ENCODE measurements around the gene KCNE1.

The KCNE1 gene

DNA sequence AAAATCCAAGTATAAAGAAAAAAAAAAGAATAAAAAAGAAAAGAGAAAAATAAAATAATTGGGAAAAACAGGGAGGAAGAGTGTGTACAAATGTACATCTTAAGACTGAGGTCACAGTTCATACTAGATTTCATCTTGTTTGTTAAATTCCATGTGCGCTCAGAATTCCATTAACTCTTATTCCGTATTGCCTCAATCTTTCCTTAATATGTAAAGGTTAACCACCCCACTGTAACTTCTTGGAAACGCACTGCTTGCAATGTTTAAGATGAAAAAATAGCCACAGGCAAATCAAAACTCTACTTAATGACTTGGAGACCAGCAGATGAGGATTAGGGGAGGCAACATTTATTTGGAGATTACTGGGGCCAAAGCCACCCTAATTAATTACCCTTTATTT, 23.9 kb upstream of the KCNE1 start:
- DNase-seq (ENCODE audit: low read depth): no peak

DNA sequence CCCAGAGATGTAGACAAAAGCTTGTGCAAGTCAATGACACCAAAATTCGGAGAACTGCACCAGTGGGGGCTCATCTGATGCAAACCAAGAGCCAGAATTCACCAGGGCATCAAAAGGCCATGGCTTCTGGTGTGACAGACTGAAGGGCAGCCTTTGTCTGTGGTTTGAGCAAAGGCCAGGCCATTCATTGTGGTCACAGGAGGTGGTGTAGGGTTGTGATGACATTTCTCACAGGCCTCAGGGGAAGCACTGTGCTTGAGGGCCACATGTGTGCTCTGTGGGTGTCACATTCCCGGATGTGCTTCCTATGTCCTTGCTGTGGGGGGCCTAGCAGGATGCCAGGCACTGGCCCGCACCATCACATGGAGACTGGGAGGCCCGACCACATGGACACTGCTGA, 22.5 kb upstream of the KCNE1 start:
- no peak for DNase-seq (ENCODE audit: low read depth)

DNA sequence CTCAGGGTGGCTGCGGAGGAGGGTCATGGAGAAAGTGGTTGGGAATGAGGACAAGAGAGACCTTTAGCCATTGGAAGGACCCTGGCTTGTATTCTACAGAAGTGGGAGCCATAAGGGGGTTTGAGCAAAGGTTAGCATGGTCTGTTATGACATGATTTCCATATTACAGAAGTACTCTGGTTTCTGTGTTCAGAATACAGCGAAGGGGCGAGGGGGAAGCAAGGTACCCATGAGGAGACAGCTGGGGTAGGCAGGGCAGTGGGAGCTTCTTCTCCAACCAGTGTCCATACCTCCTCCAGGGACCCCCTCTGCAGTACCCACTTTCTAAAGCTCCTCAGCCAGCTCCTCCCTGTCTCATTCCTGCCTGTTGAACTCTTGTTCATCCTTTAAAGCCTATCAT, 21.9 kb upstream of the KCNE1 start:
- no peak for DNase-seq (ENCODE audit: low read depth)

DNA sequence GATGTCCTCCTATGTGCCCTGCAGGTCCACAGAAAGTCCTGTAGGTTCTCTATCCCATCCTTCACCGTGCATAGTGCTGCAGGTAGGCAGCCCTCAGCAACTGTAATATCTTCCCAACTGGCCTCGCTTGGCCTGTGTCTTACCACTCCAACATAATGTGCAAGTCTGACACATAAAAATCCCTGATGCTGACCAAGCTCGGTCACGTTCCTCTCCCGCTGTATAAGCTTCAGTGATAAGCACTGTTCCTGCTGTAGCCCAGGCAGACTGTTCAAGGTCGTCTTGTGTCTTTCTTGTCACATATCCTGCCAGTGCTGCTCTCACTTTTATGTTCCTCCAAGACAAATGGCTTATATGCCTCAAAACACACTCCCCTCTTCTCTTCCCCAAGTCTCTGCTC, 19.4 kb upstream of the KCNE1 start:
- DNase-seq (ENCODE audit: low read depth): no peak

DNA sequence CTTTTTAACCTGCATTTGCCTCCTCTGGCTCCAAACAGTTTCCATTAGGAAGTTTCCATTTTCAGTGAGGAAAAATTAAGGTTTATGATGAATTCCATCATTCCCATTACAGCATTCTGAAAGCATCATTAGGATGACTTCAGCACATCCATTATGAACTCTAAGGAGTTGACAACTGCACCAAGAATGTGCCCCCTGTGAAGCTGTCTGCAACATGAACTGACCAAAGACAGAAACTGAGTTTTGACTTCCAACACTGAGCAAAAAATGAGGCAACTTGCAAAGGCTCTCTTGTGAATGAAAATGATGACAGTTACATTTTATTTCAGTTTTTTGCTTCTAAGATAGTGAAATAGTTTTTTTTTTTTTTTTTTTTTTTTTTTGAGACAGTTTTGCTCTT, 18.3 kb upstream of the KCNE1 start:
- DNase-seq (ENCODE audit: low read depth): no peak

DNA sequence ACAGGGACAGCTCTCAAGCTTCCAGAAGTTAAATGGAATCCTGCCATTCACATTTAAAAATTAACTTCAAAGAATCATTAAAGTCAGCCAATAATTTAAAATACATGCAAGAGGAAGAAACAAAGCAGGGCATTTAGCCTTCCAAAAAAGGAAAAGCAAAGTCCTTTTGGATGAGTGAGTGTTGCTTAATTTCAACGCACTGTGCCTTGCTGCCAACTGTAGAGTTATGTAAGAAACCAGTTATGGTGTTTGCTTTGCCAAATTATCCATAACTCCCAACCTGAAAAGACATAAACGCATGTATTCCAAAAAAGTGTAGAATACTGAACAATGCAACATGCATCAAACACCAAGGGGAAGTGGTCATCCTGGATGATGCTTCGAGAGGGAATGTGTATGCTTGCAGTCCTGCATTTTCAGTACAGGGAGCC, 16.1 kb upstream of the KCNE1 start:
- no peak for DNase-seq (ENCODE audit: low read depth)

DNA sequence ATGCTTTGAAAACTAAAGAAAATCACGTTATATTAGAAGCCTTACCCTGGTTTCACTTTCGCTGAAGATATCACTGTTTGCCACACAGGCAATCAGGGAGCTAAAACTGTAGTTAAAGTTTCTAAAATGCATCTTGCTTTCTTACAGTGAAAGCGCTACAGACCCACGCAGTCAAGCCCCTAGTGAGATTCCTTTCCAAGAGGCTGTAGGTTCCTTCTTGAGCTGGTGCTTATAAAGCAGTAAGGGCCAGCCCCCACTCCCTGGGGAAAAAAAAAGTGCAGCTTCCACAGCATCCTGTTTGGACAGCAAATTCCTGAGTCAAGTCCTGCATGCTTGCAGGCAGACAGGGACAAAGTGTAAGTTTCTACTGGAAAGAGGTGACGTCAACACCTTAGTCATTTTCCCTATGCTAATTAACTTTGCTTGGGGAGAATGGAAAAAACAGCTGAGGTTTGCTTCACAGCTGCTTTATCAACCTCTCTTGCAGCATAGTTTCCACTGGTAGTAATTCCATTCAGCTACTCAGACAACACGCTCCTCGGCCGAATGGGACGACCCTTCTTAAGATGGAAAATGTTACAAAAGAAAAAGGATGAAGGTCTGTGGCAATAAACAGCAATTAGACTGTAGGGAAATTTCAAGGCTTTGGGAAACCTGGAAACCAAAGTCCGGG, 14.7 kb upstream of the KCNE1 start:
- DNase-seq (ENCODE audit: low read depth): no peak

DNA sequence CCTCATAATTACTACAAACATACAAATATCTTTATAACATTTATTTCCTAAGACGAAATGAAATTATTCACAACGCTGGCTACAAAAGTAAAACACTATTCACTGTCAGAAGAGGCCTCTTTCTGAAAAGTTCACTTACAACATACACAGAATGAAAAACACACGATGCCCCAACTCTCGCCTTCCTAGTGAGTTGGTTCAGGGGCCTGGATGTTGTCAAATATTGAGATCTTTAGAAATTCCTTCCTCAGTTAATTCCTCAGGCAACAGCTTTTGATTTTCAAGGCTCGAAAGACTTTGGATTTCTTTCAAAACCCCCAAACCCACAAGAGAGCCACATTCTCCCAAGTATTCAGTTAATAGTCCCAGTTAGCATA, 14.2 kb upstream of the KCNE1 start:
- no peak for DNase-seq (ENCODE audit: low read depth)

DNA sequence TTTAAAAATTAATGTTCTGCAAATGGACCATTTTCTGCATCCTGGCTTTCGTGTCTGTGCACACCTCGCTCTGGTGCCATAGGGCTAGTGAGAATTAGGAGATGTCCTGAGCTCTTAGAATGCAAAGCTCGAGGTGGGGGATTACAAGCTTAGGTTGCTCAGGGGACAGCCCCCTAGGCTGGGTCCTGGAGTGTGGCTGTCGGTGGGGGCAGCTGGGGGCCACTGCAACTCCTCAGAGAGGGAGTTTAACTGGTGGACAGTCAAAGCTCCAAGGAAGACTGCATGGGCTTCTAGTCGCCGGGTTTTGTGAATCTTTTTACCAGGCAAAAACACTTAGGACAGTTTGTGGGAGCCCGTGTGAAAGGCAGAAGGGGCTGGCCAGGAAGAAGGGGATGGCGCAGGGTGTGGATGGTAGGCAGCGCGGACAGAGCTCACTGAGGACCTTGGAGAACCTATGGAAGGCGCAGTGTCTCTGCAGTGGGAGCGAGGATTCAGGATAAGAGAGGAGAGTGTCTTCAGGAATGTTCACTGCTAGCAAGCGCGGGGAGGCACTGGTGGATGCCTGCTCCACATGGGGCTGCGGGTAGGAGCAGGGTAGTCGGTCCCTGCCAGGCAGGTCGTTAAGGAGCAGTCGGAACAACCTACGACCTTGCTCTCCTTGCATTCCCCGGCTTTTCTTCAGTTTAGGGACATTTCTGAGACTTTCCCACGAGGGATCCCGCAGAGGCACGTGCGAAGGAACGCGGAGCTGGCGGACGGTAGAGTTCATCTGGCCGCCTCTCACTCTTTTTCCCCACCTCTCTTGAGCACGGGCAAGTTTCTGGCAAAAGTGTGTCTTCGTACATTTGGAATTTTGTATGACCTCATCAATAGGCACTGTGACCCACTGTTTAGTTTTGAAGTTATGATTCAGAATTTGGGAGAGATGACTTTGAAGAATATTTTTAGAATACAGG, 12.9 kb upstream of the KCNE1 start:
- no peak for DNase-seq (ENCODE audit: low read depth)

DNA sequence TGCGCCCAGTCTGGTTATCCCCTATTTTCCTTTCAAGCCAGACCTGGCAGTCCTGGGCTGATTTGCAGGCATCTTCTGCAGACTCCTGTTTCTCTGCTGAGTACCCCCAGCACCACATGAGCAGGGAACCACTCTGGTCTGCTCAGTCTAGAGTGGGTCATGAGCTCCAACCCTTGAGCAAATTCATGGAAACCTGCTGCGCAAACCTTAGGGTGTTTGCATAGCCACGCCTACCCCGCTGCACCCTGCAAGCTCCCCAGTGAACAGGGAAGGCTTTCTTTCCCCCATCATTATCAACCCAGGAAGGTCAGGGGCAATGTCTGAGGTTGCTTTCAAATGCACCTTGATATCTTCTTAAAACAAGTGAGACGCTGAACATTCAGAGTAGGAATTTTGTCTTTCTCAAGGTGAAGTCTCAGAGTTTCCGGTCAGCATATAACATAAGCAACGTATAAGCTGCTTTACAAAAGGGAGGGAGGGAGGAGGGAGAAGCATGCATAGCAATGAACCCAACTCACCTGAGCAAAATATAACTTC, 11.1 kb upstream of the KCNE1 start:
- DNase-seq (ENCODE audit: low read depth): no peak

DNA sequence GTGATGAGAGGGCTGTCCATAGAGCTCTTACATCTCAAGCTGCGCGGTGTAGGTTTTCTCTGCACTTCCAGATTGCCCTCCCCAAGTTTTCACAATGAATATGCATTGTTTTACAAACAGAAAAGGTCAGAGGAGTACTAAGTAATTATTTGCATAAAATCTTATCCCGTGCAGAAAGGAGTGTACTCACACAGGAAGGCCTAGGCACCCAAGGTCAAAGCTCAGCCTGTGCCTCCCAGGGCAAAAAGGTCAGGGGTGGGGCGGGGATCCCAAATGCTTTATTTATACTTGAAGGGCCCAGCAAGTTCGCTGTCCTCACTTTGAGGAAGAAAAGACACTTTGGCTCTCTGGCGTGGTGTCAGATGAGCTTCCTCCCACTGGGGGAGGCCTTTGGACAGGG, 10.3 kb upstream of the KCNE1 start:
- no peak for DNase-seq (ENCODE audit: low read depth)

DNA sequence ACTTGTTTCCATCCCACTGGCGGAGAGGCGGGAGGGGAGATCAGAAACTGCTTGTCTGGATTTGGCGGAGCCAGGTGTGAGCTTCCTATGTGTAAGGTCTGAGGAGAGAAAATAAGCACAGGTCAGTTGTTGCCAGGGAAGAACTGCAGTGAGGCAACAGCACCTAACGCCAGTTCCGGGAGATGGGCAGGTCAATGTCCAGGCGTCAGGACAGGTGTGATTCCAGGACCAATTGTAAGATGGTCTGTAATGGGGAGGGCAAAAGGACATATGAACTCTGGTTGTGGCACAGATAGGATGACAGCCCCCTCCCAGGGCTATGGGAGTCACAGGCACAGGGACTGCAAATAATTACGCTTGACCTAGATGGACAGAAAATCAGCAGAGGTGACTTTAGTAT, 9.6 kb upstream of the KCNE1 start:
- DNase-seq (ENCODE audit: low read depth): no peak

DNA sequence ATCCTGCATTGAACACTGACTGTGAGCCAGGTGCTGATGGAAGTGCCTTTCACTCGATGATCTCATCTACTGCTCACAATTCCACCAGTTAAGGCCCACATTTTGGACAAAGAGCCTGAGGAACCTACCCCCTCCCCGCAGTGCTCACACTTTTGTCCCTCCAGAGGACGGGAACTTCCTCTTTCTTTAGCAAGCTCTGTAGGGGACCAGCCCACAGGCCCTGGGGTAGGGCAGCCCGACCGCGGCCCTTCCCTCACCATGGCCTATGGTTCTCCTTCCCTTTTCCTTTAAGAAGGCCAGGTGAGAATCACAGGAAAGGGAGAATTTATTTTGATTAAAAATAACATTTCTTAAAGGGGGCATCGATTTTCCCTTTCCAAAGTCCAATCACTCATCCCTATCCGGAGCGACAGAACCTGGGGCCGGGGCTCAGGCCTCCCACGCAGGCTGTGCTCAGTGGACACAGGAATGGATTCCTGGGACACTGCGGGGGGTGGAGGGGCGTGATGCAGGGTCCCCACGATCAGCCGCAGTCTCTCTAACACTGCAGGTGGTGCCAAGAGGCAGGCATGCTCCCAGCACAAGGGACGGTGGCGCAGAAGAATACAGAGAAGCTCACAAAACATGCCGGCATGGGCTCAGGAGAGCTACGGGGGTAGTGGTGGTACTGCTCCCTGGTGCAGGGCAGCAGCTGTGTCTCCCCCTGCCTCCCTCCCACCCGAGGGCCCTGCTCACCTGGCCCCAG, 8.9 kb upstream of the KCNE1 start:
- DNase-seq (ENCODE audit: low read depth): no peak

DNA sequence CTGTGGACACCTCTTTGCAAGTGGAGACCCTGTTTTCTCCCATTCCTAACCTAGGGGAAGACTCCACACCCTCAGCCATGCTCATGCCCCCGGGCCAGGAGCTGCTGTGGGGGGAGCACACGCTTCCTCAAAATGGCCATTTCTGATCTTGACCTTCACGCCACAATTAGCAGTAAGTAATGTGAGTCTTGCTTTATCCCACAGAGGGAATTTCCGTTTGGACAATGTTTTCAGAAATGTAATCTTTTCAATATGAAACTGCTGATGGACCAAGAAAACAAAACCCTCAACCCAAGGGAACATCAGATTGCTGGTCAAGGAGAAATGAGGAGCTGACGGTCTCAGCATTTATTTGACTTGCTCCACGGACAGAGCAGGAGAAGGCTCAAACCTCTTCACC, 8.3 kb upstream of the KCNE1 start:
- DNase-seq (ENCODE audit: low read depth): no peak

DNA sequence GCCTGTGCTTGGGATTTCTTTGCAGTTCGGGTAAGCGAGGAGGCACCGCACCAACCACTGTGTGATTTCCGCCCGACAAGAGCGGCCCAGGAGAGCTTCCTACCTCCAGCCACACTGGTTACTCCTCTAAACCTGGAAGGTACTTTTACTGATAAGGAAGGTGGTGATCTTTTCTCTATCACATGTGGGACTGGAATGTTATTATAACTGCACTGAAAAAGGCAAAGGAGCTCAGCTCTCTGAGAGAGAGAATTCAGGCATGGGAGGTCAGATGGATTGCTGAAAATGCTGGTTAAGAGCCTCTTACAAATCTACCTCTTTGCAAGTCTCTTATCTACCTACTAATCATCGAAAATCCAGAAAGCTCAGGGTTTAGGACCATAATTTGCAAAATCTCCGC, 7.7 kb upstream of the KCNE1 start:
- DNase-seq (ENCODE audit: low read depth): no peak

DNA sequence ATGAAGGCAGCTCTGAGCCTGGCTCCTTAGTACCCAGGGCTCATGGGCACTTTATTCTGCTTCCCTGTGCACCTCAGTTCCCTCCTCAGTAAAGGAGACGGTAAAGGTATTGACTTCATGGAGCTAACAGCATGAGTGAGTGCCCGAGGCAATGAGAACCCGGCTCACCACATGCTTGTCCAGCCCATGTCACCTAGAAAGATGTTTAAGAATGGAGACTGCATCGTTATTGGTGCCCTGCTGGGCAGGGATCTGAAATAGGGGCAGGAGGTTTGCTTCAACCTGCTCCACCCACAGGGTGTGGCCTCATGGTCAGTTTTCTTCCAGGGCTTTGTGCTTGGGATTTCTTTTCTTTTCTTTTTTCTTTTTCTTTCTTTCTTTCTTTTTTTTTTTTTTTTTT, 7.0 kb upstream of the KCNE1 start:
- no peak for DNase-seq (ENCODE audit: low read depth)

DNA sequence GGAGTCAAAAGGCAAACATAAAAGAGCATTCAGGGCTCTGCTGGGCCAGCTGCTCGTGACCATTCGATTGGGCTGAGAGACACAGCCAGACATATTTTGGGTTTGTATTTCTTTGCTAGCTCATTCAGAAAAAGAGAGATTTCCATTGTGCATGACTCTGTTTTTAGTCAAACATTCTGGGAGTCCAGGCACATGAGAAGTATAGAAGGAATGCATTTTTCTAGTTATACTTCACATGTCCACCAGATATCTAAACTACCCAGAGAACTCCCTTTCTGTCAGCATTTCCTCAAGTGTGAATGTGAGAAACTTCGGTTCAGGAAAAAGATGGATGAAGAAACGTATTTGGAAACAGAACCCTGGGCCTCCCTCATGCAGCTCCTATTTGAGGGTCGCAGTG, 6.3 kb upstream of the KCNE1 start:
- no peak for DNase-seq (ENCODE audit: low read depth)

DNA sequence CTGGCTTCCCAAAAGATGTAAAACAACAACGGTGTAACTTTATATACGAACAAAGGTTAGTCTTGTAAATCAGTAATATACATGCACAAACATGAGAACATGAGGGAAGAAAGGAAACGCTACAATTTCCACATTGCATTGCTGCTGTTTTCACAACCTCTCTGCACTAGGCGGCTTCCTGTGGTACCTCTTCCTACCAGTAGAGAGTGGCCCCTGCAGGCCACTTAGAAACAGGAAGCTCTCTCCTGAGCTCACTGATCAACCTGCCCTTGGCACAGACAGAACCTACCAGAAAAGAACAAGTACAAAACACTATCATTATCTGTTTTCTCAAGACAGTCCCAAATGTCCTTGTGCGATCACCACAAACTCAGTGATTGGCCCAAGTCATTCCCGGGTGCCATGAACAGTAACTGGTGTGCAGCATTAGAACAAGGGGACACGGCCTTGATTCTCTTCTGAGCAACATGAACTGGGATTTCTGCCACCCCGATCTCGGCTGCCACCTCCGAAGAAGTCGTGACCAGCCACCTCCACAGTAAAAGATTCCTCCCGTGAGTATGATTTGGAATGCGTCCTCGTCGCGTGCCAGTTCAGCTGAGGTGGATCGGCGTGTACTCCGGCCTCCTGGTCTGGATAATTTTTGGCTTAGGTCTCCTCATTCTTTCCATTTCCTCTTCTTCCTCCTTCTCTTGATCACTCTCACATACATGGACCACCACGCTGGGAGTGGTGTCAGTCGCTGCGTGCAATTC, 5.7 kb upstream of the KCNE1 start:
- no peak for DNase-seq (ENCODE audit: low read depth)

DNA sequence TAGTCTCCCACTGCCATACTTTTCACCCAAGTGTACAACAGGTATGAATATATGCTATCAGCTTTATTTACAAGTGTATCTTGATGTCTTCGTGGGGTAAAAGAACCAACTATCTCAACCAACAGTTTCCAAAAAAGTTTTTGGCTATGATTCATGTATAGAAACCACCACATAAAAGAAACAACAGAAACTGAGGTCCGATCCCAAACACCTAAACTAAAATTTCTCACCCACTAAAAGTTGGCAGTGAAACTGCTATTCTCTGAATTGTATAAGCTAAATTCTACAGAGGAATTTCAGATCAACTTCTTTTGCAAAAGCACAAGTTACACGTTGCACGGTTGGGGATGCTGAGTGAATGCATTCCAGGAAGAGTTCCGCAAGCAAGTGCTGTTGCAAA, 5.0 kb upstream of the KCNE1 start:
- DNase-seq (ENCODE audit: low read depth): no peak

DNA sequence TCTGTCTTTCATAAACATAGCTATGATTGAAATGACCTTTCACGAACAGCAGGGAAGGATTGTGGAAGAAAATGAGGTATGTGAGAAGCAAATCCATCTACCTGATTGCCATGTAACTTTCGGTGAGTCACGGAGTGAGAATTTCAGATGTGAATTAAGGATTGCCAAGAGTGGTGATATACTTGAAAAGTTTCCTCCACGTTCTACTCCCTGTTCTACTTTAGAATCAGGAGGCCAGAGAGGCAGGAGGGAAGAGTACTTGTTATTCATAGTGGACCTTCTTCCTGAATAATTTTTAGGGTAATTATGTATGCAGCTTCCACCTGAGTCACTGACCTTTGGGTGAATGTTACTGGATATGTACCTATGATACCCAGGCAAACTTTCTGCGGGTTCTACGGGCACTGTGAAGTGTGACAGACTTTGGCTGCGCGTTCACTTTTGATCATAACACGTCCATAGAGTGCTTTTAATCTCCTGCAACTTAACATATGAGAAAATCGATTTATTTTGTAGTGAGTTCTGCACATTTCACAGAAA, 2.6 kb upstream of the KCNE1 start:
- DNase-seq (ENCODE audit: low read depth): no peak

DNA sequence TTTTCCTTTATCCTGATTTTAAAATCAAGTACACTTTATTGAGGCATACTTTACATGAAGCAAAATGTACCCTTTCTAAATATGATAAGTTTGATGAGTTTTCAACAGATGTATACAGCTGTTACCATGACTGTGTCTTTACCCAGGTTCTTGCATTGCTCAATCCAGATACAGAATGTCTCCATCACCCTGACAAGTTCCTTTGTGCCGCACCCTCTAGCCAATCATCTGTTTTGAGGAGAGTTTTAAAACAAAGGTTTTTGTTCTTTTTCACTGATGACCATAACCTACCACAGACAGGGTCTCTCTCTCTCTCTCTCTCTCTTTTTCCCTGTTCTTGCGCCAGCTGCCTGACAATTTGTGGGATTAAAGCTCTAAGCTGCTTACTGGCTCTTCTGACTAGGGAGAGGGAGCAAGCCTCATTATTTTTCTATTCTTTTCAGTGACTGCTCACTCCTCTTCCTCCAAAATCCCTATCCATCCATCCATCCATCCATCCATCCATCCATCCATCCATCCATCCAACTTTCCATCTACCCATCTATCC, 1.2 kb upstream of the KCNE1 start:
- no peak for DNase-seq (ENCODE audit: low read depth)

All from stimulated activated CD8-positive, alpha-beta memory T cell treated with anti-CD3 and anti-CD28 coated beads, Interleukin-7, amount 100 ng/mL, for 24 hours (primary cell).